SK-N-SH (cell line): ENCODE results near the gene OBP2B. TPM values are rescaled to one million over a fixed set of nuclear protein-coding genes. Genes with fewer than 3 reads are reported as not detected.

Experiments used
- CTCF ChIA-PET: fragments of 300-600, 350-600 bp; formaldehyde crosslinking; extraction: SDS; loops from one replicate; lab custom pipeline; 2021; lab: Yijun Ruan, JAX
- POLR2A ChIA-PET: fragments of 350-600 bp; sonication (Branson Sonifier 250); formaldehyde crosslinking; extraction: SDS; loops from one replicate; lab custom pipeline; 2020; ENCODE audit warnings: antibody characterized with exemption, inconsistent platforms; lab: Yijun Ruan, JAX
- DNase-seq: peaks from one replicate; pipeline ENCODE4 v3.0.0; 2012
- H2AFZ ChIP-seq: fragments of 200-600 bp; sonication (generic); 2 replicates; pipeline ENCODE4 v1.8.1; 2016; ENCODE audit warnings: antibody characterized with exemption, mild to moderate bottlenecking, low read depth
- H3F3A ChIP-seq: fragments of 200-600 bp; sonication (generic); replicated peaks from 2 replicates; pipeline ENCODE3; 2016; ENCODE audit warnings: antibody characterized with exemption, mild to moderate bottlenecking; ENCODE audit not compliant: insufficient read depth
- H3K27ac ChIP-seq, 2 experiments: fragments of 200-500 bp in 1 of 2; fragments of 200-600 bp in 1 of 2; sonication (Bioruptor generic) in 1 of 2; sonication (generic), shearing (Covaris generic) in 1 of 2; 2 replicates each; pipeline versions ENCODE4 v1.5.1 to v1.6.1; 2014 to 2016; ENCODE audit warnings: low read depth in 2 of 2, inconsistent platforms in 1 of 2, low read length in 1 of 2, mild to moderate bottlenecking in 1 of 2, mixed read lengths in 1 of 2
- H3K27me3 ChIP-seq: fragments of 200-600 bp; sonication (generic), shearing (Covaris generic); 2 replicates; pipeline ENCODE4 v1.6.1; 2016; ENCODE audit warnings: mixed run types; ENCODE audit not compliant: insufficient read depth
- H3K36me3 ChIP-seq, 2 experiments: fragments of 200-500 bp in 1 of 2; fragments of 200-600 bp in 1 of 2; sonication (Bioruptor generic) in 1 of 2; sonication (generic) in 1 of 2; replicated peaks in 1 of 2; 2 replicates each; pipeline versions ENCODE3 to v1.5.1; 2014 to 2016; ENCODE audit warnings: low read length in 1 of 2, mild to moderate bottlenecking in 1 of 2; ENCODE audit not compliant: insufficient read depth in 2 of 2, control insufficient read depth in 1 of 2
- H3K4me1 ChIP-seq, 2 experiments: fragments of 200-500 bp in 1 of 2; fragments of 200-600 bp in 1 of 2; sonication (Bioruptor generic) in 1 of 2; sonication (generic), shearing (Covaris generic) in 1 of 2; 2 replicates each; pipeline versions ENCODE4 v1.5.1 to v1.6.1; 2014 to 2016; ENCODE audit warnings: low read depth in 1 of 2, low read length in 1 of 2, mixed run types in 1 of 2; ENCODE audit not compliant: insufficient read depth in 2 of 2, control insufficient read depth in 1 of 2
- H3K4me2 ChIP-seq: fragments of 200-600 bp; sonication (generic), shearing (Covaris generic); 2 replicates; pipeline ENCODE4 v1.6.1; 2017; ENCODE audit warnings: mixed run types
- H3K4me3 ChIP-seq, 2 experiments: fragments of 200-500 bp in 1 of 2; fragments of 200-600 bp in 1 of 2; sonication (Bioruptor generic) in 1 of 2; sonication (generic), shearing (Covaris generic) in 1 of 2; 2 replicates each; pipeline versions ENCODE4 v1.5.1 to v1.8.1; 2014 to 2016; ENCODE audit warnings: low read depth in 2 of 2, inconsistent platforms in 1 of 2, low read length in 1 of 2, mild to moderate bottlenecking in 1 of 2, mixed read lengths in 1 of 2, moderate library complexity in 1 of 2
- H3K79me2 ChIP-seq: fragments of 200-600 bp; sonication (generic); 2 replicates; pipeline ENCODE4 v1.8.1; 2017; ENCODE audit warnings: mild to moderate bottlenecking; ENCODE audit not compliant: insufficient read depth
- H3K9ac ChIP-seq: fragments of 200-600 bp; sonication (generic); 2 replicates; pipeline ENCODE4 v1.6.1; 2017; ENCODE audit warnings: mixed run types
- H3K9me2 ChIP-seq: fragments of 200-600 bp; sonication (generic); 2 replicates; pipeline ENCODE4 v1.6.1; 2017; ENCODE audit warnings: mixed run types
- H3K9me3 ChIP-seq: fragments of 200-600 bp; sonication (generic); 2 replicates; pipeline ENCODE4 v1.6.1; 2017; ENCODE audit warnings: mixed run types, mild to moderate bottlenecking, moderate library complexity
- H4K20me1 ChIP-seq: fragments of 200-600 bp; sonication (generic); 2 replicates; pipeline ENCODE4 v1.6.1; 2017; ENCODE audit warnings: mild to moderate bottlenecking, mixed run types; ENCODE audit not compliant: insufficient read depth
- CHD2 ChIP-seq: fragments of 150-350 bp; IDR thresholded peaks from 2 replicates; pipeline ENCODE4 v1.6.1; 2018; ENCODE audit warnings: low read length; ENCODE audit not compliant: partially characterized antibody
- ELF1 ChIP-seq: IDR thresholded peaks from 2 replicates; pipeline ENCODE4 v1.4.0; 2012
- EP300 ChIP-seq, 2 experiments: IDR thresholded peaks; 2 replicates each; pipeline versions ENCODE4 v1.4.0 to v1.6.1; 2012; ENCODE audit warnings: borderline replicate concordance in 1 of 2, low read depth in 1 of 2, low read length in 1 of 2
- FOXM1 ChIP-seq: IDR thresholded peaks from 2 replicates; pipeline ENCODE4 v1.4.0; 2012; ENCODE audit warnings: low read depth, mild to moderate bottlenecking
- IRF3 ChIP-seq: fragments of 150-350 bp; IDR thresholded peaks from 2 replicates; pipeline ENCODE4 v1.6.1; 2016; ENCODE audit warnings: mild to moderate bottlenecking, low read depth, low read length
- JUND ChIP-seq: IDR thresholded peaks from 2 replicates; pipeline ENCODE4 v1.4.0; 2012
- MAX ChIP-seq: IDR thresholded peaks from 2 replicates; pipeline ENCODE4 v1.4.0; 2012; ENCODE audit warnings: low read depth
- MEF2A ChIP-seq: IDR thresholded peaks from 2 replicates; pipeline ENCODE4 v1.4.0; 2012; ENCODE audit warnings: low read depth, borderline replicate concordance
- MXI1 ChIP-seq: IDR thresholded peaks from 2 replicates; pipeline ENCODE4 v1.6.1; 2012; ENCODE audit warnings: mild to moderate bottlenecking, low read depth, low read length, improper control_type of control experiment
- NRF1 ChIP-seq: IDR thresholded peaks from 2 replicates; pipeline ENCODE4 v1.6.1; 2012; ENCODE audit warnings: low read depth, mild to moderate bottlenecking, low read length
- POLR2AphosphoS5 ChIP-seq: IDR thresholded peaks from 2 replicates; pipeline ENCODE4 v1.6.1; 2012; ENCODE audit warnings: low read depth, low read length
- RCOR1 ChIP-seq: fragments of 150-350 bp; IDR thresholded peaks from 2 replicates; pipeline ENCODE4 v1.6.1; 2017; ENCODE audit warnings: antibody characterized with exemption, low read length
- REST ChIP-seq: IDR thresholded peaks from 2 replicates; pipeline ENCODE4 v1.6.1; 2012; ENCODE audit warnings: mild to moderate bottlenecking, low read depth, low read length, moderate library complexity
- RFX5 ChIP-seq: IDR thresholded peaks from 2 replicates; pipeline ENCODE4 v1.6.1; 2012; ENCODE audit warnings: mild to moderate bottlenecking, improper control_type of control experiment, low read length
- SIN3A ChIP-seq: IDR thresholded peaks from 2 replicates; pipeline ENCODE4 v1.6.1; 2012; ENCODE audit warnings: low read depth, mild to moderate bottlenecking, low read length, moderate library complexity, borderline replicate concordance
- SMC3 ChIP-seq: IDR thresholded peaks from 2 replicates; pipeline ENCODE4 v1.6.1; 2012; ENCODE audit warnings: low read depth, low read length, improper control_type of control experiment
- TEAD4 ChIP-seq: IDR thresholded peaks from 2 replicates; pipeline ENCODE4 v1.4.0; 2012; ENCODE audit warnings: mild to moderate bottlenecking, borderline replicate concordance; ENCODE audit not compliant: insufficient read depth
- USF1 ChIP-seq: IDR thresholded peaks from 2 replicates; pipeline ENCODE4 v1.4.0; 2012; ENCODE audit warnings: low read depth, borderline replicate concordance
- WGBS: methylation state at CpG from one replicate; pipeline ENCODE4 v1.1.6; 2017; ENCODE audit warnings: low lambda C conversion rate; 5-methylcytosine and 5-hydroxymethylcytosine counted together
- polyA plus RNA-seq, 3 experiments: library from polyadenylated mRNA; depleted of rRNA; stranded (reverse); fragments of >200 nt; gene quantifications; 2 replicates each; pipeline ENCODE4 v1.2.3, GENCODE V29; 2012

Gene OBP2B
- polyA plus RNA-seq, 1 of the 3 experiments (the other 2 are of a cell fraction) = not detected

GRCh38 chr9:133202688-133203453, 6.2 kb downstream of the OBP2B start:
- CTCF ChIA-PET = interaction anchor here (0.8 to 3.0 kb wide), 2 partner anchors 15 to 16 kb away, joined by 3 to 9 read pairs; no protein-coding TSS in a partner anchor
- H3K27ac ChIP-seq = no peak overlapping the region
- H2AFZ ChIP-seq = no peak overlapping the region
- no peak overlapping the region for H3K4me2 ChIP-seq
- peaks cover 47% of the 10 kb centered on the region for H3K27me3 ChIP-seq
- no peaks in the 10 kb centered on the region for H3K36me3 ChIP-seq
- H3K4me3 ChIP-seq = no peak overlapping the region
- no peak for DNase-seq
- H3K9ac ChIP-seq = no peak overlapping the region
- 54% methylated on average over 14 of the region's 14 CpGs for WGBS
- H3K4me1 ChIP-seq = no peaks in the 10 kb centered on the region
- H3K79me2 ChIP-seq = no peaks in the 10 kb centered on the region
- no peaks in the 10 kb centered on the region for H3K9me3 ChIP-seq
- no peaks in the 10 kb centered on the region for H3F3A ChIP-seq
- H4K20me1 ChIP-seq = no peaks in the 10 kb centered on the region
- POLR2A ChIA-PET = no interaction called here
- no peaks in the 10 kb centered on the region for H3K9me2 ChIP-seq
- no peak for TF ChIP-seq JUND
- no peak for TF ChIP-seq POLR2AphosphoS5
- no peak for TF ChIP-seq RFX5
- TF ChIP-seq FOXM1 = no peak
- no peak for TF ChIP-seq EP300 (IDR thresholded peaks at IDR 0.05; ENCODE audit: borderline replicate concordance in 1 of 2, low read depth in 1 of 2, low read length in 1 of 2)
- TF ChIP-seq CHD2 = no peak
- TF ChIP-seq IRF3 = no peak
- TF ChIP-seq ELF1 = no peak
- no peak for TF ChIP-seq RCOR1
- no peak for TF ChIP-seq NRF1
- no peak for TF ChIP-seq MXI1
- TF ChIP-seq TEAD4 = no peak
- no peak for TF ChIP-seq MEF2A
- TF ChIP-seq MAX = no peak
- TF ChIP-seq USF1 = no peak
- TF ChIP-seq SMC3 = no peak
- TF ChIP-seq SIN3A = no peak
- no peak for TF ChIP-seq REST
- TF ChIP-seq, all 33 proteins: peak for 0
